ENCODE measurements around the gene PERCC1.

Gene PERCC1

GRCh38 chr16:1430759-1431496, at the start of gene PERCC1:
TSS of gene PERCC1 (plus strand) at chr16:1431078. CDS start at chr16:1432594, 1,516 bp downstream.
- DNase-seq (ENCODE audit: low spot score): no peak

GRCh38 chr16:1381612-1382406, 49.1 kb upstream of the PERCC1 start:
- DNase-seq (ENCODE audit: low spot score): no peak

GRCh38 chr16:1383556-1383955, 47.3 kb upstream of the PERCC1 start:
- no peak for DNase-seq (ENCODE audit: low spot score)

- DNase-seq (ENCODE audit: low spot score): peak; percentile 49
Measured at GRCh38 chr16:1385232-1385631, 45.6 kb upstream of the PERCC1 start.

- DNase-seq (ENCODE audit: low spot score): peak; percentile 65
Measured at GRCh38 chr16:1387331-1387730, 43.5 kb upstream of the PERCC1 start.

GRCh38 chr16:1389762-1390161, 41.1 kb upstream of the PERCC1 start:
- DNase-seq (ENCODE audit: low spot score): no peak

GRCh38 chr16:1390239-1390779, 40.6 kb upstream of the PERCC1 start:
- peak; percentile 61 for DNase-seq (ENCODE audit: low spot score)

GRCh38 chr16:1392826-1393225, 38.1 kb upstream of the PERCC1 start:
- no peak for DNase-seq (ENCODE audit: low spot score)

- no peak for DNase-seq (ENCODE audit: low spot score)
Measured at GRCh38 chr16:1393613-1394176, 37.2 kb upstream of the PERCC1 start.

- no peak for DNase-seq (ENCODE audit: low spot score)
Measured at GRCh38 chr16:1394367-1394951, 36.4 kb upstream of the PERCC1 start.

GRCh38 chr16:1395444-1396031, 35.3 kb upstream of the PERCC1 start:
- DNase-seq (ENCODE audit: low spot score): peak; percentile 55

- DNase-seq (ENCODE audit: low spot score): no peak
Measured at GRCh38 chr16:1397779-1398178, 33.1 kb upstream of the PERCC1 start.

- DNase-seq (ENCODE audit: low spot score): no peak
Measured at GRCh38 chr16:1398351-1398750, 32.5 kb upstream of the PERCC1 start.

- no peak for DNase-seq (ENCODE audit: low spot score)
Measured at GRCh38 chr16:1398826-1399581, 31.9 kb upstream of the PERCC1 start.

- DNase-seq (ENCODE audit: low spot score): no peak
Measured at GRCh38 chr16:1401061-1401757, 29.7 kb upstream of the PERCC1 start.

- no peak for DNase-seq (ENCODE audit: low spot score)
Measured at GRCh38 chr16:1401758-1402154, 29.1 kb upstream of the PERCC1 start.

GRCh38 chr16:1403036-1403435, 27.8 kb upstream of the PERCC1 start:
- DNase-seq (ENCODE audit: low spot score): no peak

- DNase-seq (ENCODE audit: low spot score): no peak
Measured at GRCh38 chr16:1403733-1404132, 27.1 kb upstream of the PERCC1 start.

GRCh38 chr16:1407753-1408152, 23.1 kb upstream of the PERCC1 start:
- no peak for DNase-seq (ENCODE audit: low spot score)

GRCh38 chr16:1408171-1408837, 22.6 kb upstream of the PERCC1 start:
- peak; percentile 96 for DNase-seq (ENCODE audit: low spot score)

All from left forelimb (tissue), 1 donor.